WTC11 (cell line): ENCODE measurements around the gene DNM1. TPM values are rescaled to one million over a fixed set of nuclear protein-coding genes. Genes with fewer than 3 reads are reported as not detected.
A peak's percentile ranks its signal among the peaks of the same experiment; 100 is the strongest.
"Not testable (repeated sequence)": the region's sequence is repeated elsewhere in the genome, so short reads cannot be mapped to it uniquely, and the experiment has no call there.

ENCODE experiments used
- ATAC-seq: fragments of 200-7000 bp; cut with Tn5 transposase; 2 replicates; pipeline ENCODE4 v1.10.0; 2021; ENCODE audit warnings: mild to moderate bottlenecking, moderate library complexity
- CTCF ChIA-PET: fragments of 300-600 bp; sonication (Branson Sonifier 250); formaldehyde crosslinking; loops from one replicate; lab custom pipeline; 2021; ENCODE audit warnings: antibody characterized with exemption; lab: Charles Lee
- POLR2A ChIA-PET: fragments of 350-600 bp; sonication (Branson Sonifier 250); formaldehyde crosslinking; loops from one replicate; lab custom pipeline; 2021; ENCODE audit warnings: antibody characterized with exemption; lab: Charles Lee
- DNase-seq: peaks from one replicate; pipeline ENCODE4 v3.0.0; 2021; ENCODE audit warnings: low spot score
- H3K27ac Mint-ChIP-seq: 2 replicates; pipeline ENCODE4 v1.8.0; 2021; ENCODE audit warnings: mixed read lengths
- H3K27me3 Mint-ChIP-seq: 2 replicates; pipeline ENCODE4 v1.8.0; 2021; ENCODE audit warnings: low read depth, mild to moderate bottlenecking, moderate library complexity, mixed read lengths
- H3K36me3 Mint-ChIP-seq: 2 replicates; pipeline ENCODE4 v1.8.0; 2021; ENCODE audit warnings: mixed read lengths
- H3K4me1 Mint-ChIP-seq: 2 replicates; pipeline ENCODE4 v1.8.0; 2022; ENCODE audit warnings: mixed read lengths
- H3K4me3 Mint-ChIP-seq: 2 replicates; pipeline ENCODE4 v1.8.0; 2021; ENCODE audit warnings: mild to moderate bottlenecking, moderate library complexity, mixed read lengths
- H3K9me3 Mint-ChIP-seq: 2 replicates; pipeline ENCODE4 v1.8.0; 2021; ENCODE audit warnings: mixed read lengths
- FOXK1 ChIP-seq: sonication (generic); formaldehyde crosslinking; IDR thresholded peaks from 2 replicates; pipeline ENCODE4 v1.8.0; 2022; ENCODE audit warnings: mild to moderate bottlenecking, moderate library complexity, missing genetic modification reagents
- FOXP1 ChIP-seq: sonication (generic); formaldehyde crosslinking; IDR thresholded peaks from 2 replicates; pipeline ENCODE4 v1.8.0; 2022; ENCODE audit warnings: missing genetic modification reagents, mild to moderate bottlenecking, moderate library complexity, borderline replicate concordance
- HMGA2 ChIP-seq: fragments of 250-450 bp; sonication (Bioruptor Pico); IDR thresholded peaks from 2 replicates; pipeline ENCODE4 v1.4.0; 2021; ENCODE audit warnings: mild to moderate bottlenecking, moderate library complexity
- MXD4 ChIP-seq: fragments of 250-450 bp; sonication (Bioruptor Pico); IDR thresholded peaks from 2 replicates; pipeline ENCODE4 v1.8.0; 2021; ENCODE audit warnings: mild to moderate bottlenecking, moderate library complexity, borderline replicate concordance
- MYBL2 ChIP-seq: sonication (generic); formaldehyde crosslinking; IDR thresholded peaks from 2 replicates; pipeline ENCODE4 v1.8.1; 2023; ENCODE audit warnings: mild to moderate bottlenecking, moderate library complexity, missing genetic modification reagents
- NFE2L1 ChIP-seq: sonication (generic); formaldehyde crosslinking; IDR thresholded peaks from 2 replicates; pipeline ENCODE4 v1.8.1; 2023; ENCODE audit warnings: missing genetic modification reagents
- RORB ChIP-seq: fragments of 250-450 bp; sonication (Bioruptor Pico); IDR thresholded peaks from 2 replicates; pipeline ENCODE4 v1.9.0; 2021; ENCODE audit warnings: mild to moderate bottlenecking
- SMAD3 ChIP-seq: sonication (generic); formaldehyde crosslinking; IDR thresholded peaks from 2 replicates; pipeline ENCODE4 v1.8.0; 2022; ENCODE audit warnings: missing genetic modification reagents, mild to moderate bottlenecking, borderline replicate concordance
- TEAD1 ChIP-seq: sonication (generic); formaldehyde crosslinking; IDR thresholded peaks from 2 replicates; pipeline ENCODE4 v1.8.0; 2022; ENCODE audit warnings: mild to moderate bottlenecking, missing genetic modification reagents
- ZBTB21 ChIP-seq: sonication (generic); formaldehyde crosslinking; IDR thresholded peaks from 2 replicates; pipeline ENCODE4 v1.8.1; 2023; ENCODE audit warnings: mild to moderate bottlenecking, missing genetic modification reagents, borderline replicate concordance
- ZNF121 ChIP-seq: sonication (generic); formaldehyde crosslinking; IDR thresholded peaks from 2 replicates; pipeline ENCODE4 v1.8.0; 2023; ENCODE audit warnings: missing genetic modification reagents
- ZNF423 ChIP-seq: fragments of 250-450 bp; sonication (Bioruptor Pico); IDR thresholded peaks from 2 replicates; pipeline ENCODE4 v2.1.2; 2022; ENCODE audit warnings: mild to moderate bottlenecking, moderate library complexity
- total RNA-seq: library from RNA; stranded (reverse); gene quantifications from 3 replicates; pipeline ENCODE4 v1.2.3, GENCODE V29; 2021
- TF ChIP-seq, protein P1 (sequence below): sonication (generic); formaldehyde crosslinking; IDR thresholded peaks from 2 replicates; pipeline ENCODE4 v1.8.1; 2023; ENCODE audit warnings: mild to moderate bottlenecking, missing genetic modification reagents
- TF ChIP-seq, protein P2 (sequence below): sonication (generic); formaldehyde crosslinking; IDR thresholded peaks from 2 replicates; pipeline ENCODE4 v1.8.1; 2023; ENCODE audit warnings: mild to moderate bottlenecking, moderate library complexity, missing genetic modification reagents
- TF ChIP-seq, protein P3 (sequence below): sonication (generic); formaldehyde crosslinking; IDR thresholded peaks from 2 replicates; pipeline ENCODE4 v1.8.0; 2022; ENCODE audit warnings: mild to moderate bottlenecking, missing genetic modification reagents
- TF ChIP-seq, protein P4 (sequence below): fragments of 250-450 bp; sonication (Bioruptor Pico); IDR thresholded peaks from 2 replicates; pipeline ENCODE4 v1.9.0; 2021; ENCODE audit warnings: mild to moderate bottlenecking, borderline replicate concordance
- TF ChIP-seq, protein P5 (sequence below): fragments of 250-450 bp; sonication (Bioruptor Pico); IDR thresholded peaks from 2 replicates; pipeline ENCODE4 v1.9.0; 2021; ENCODE audit warnings: mild to moderate bottlenecking
- TF ChIP-seq, protein P6 (sequence below): sonication (generic); formaldehyde crosslinking; IDR thresholded peaks from 2 replicates; pipeline ENCODE4 v1.8.1; 2023; ENCODE audit warnings: mild to moderate bottlenecking, missing genetic modification reagents, moderate library complexity

The DNM1 gene
- total RNA-seq, 1 experiment from 2014 or later = 79.0 TPM

DNA sequence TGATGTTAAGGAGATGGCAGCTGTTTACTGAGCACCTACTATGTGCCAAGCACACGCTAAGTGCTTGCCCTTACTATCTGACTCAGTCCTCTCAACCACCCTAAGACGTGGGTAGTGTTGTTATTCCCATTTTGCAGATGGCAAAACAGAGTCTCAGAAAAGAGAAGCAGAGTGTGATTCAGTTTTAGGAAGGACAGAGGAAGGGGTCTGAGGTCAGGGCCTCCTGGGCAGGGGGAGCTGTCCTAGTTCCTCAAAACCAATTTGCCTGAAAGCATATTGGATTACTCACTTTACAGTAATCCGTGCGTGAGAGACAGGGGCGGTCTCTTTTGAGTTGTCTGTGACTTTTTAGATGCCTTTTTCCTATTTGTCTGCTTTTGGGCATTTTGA is 23.2 kb downstream of the DNM1 start (continued):
- TF ChIP-seq, protein P1, sequence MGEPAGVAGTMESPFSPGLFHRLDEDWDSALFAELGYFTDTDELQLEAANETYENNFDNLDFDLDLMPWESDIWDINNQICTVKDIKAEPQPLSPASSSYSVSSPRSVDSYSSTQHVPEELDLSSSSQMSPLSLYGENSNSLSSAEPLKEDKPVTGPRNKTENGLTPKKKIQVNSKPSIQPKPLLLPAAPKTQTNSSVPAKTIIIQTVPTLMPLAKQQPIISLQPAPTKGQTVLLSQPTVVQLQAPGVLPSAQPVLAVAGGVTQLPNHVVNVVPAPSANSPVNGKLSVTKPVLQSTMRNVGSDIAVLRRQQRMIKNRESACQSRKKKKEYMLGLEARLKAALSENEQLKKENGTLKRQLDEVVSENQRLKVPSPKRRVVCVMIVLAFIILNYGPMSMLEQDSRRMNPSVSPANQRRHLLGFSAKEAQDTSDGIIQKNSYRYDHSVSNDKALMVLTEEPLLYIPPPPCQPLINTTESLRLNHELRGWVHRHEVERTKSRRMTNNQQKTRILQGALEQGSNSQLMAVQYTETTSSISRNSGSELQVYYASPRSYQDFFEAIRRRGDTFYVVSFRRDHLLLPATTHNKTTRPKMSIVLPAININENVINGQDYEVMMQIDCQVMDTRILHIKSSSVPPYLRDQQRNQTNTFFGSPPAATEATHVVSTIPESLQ = no peak
- TF ChIP-seq ZNF423 (CRISPR knock-in tag) = no peak

DNA sequence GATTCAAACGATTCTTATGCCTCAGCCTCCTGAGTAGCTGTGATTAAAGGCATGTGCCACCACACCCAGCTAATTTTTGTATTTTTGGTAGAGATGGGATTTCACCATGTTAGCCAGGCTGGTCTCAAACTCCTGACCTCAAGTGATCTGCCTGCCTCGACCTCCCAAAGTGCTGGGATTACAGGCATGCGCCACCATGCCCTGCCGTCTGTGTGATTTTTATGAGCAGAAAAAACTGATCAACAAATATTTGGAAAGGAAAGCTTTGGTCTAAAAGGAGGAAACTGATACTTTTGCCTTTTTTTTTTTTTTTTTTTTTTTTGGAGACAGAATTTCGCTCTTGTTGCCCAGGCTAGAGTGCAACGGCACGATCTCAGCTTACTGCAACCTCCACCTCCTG is 27.7 kb downstream of the DNM1 start:
- DNase-seq, ATAC-seq, H3K36me3 Mint-ChIP-seq, H3K9me3 Mint-ChIP-seq, H3K27ac Mint-ChIP-seq, H3K4me1 Mint-ChIP-seq, H3K27me3 Mint-ChIP-seq, H3K4me3 Mint-ChIP-seq, POLR2A ChIA-PET: not testable (repeated sequence)
- CTCF ChIA-PET = interaction anchor here (0.6 to 1.7 kb wide), 2 partner anchors 12 to 47 kb away, joined by 4 to 5 read pairs; no protein-coding TSS in a partner anchor

DNA sequence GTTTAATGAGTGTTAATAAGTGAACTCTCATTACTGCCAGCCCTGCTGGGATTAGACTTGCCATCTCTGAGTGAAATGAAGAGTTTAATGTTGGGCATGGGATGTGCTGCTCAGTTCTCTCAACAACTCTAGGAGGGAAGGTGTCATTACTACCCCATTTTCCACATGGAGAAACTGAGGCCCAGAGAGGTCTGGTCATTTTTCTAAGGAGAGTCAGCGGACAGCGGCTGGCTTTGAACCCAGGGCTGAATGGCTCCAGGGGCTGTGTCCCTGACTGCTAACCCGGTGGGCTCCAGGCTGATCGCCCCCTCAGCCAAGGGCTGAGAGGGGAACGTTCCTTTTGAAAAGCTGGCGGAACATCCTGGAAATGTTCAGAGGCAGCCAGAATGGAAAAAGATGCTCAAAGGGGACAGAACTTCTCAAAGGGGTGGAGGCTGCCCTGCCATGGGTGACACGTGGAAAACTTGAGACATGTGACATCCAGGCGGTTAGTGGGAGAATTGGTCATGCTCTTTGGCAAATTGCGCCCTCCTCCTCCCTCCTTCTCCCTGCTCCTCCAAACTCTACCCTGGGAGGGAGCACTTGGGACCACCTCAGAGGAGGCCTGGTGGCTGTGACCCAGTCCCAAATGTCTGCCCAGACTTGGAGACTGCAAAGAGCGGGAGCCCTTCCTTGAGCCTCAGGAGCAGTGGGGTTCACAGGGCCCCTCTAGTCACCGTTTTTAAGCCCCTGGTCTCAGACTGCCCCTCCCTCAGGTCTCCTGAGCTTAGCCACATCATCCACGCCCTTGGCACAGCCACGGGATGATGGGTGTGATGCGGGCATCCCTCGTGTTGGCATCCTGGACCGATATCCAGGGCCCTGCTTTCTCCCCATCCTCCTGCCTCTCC is 28.7 kb downstream of the DNM1 start:
- POLR2A ChIA-PET = no interaction called here
- ATAC-seq (peak; percentile 30), DNase-seq (no peak)
- H3K4me3 Mint-ChIP-seq = no peak overlapping the region
- H3K27ac Mint-ChIP-seq = no peak overlapping the region
- H3K4me1 Mint-ChIP-seq = 0 out of 2 replicates have a peak, but pooled peaks cover 4% of the 10 kb centered on the region
- H3K9me3 Mint-ChIP-seq = no peaks in the 10 kb centered on the region
- peaks cover 6% of the 10 kb centered on the region; the same call in 1 of the 2 replicates for H3K36me3 Mint-ChIP-seq
- peaks cover 4% of the 10 kb centered on the region for H3K27me3 Mint-ChIP-seq
- CTCF ChIA-PET = interaction anchor here (2.0 kb wide), 1 partner anchor 23 kb away, joined by 6 read pairs; no protein-coding TSS in a partner anchor
- TF ChIP-seq, protein P2, sequence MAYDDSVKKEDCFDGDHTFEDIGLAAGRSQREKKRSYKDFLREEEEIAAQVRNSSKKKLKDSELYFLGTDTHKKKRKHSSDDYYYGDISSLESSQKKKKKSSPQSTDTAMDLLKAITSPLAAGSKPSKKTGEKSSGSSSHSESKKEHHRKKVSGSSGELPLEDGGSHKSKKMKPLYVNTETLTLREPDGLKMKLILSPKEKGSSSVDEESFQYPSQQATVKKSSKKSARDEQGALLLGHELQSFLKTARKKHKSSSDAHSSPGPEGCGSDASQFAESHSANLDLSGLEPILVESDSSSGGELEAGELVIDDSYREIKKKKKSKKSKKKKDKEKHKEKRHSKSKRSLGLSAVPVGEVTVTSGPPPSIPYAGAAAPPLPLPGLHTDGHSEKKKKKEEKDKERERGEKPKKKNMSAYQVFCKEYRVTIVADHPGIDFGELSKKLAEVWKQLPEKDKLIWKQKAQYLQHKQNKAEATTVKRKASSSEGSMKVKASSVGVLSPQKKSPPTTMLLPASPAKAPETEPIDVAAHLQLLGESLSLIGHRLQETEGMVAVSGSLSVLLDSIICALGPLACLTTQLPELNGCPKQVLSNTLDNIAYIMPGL (CRISPR knock-in tag) = no peak
- TF ChIP-seq FOXK1 (no peak), ZBTB21 (CRISPR knock-in tag) (no peak), HMGA2 (CRISPR knock-in tag) (no peak), MYBL2 (CRISPR knock-in tag) (no peak), NFE2L1 (CRISPR knock-in tag) (no peak), SMAD3 (CRISPR knock-in tag) (no peak), MXD4 (CRISPR knock-in tag) (no peak), TEAD1 (no peak), FOXP1 (CRISPR knock-in tag) (no peak), RORB (CRISPR knock-in tag) (no peak), ZNF121 (CRISPR knock-in tag) (no peak)
- TF ChIP-seq, protein P3, sequence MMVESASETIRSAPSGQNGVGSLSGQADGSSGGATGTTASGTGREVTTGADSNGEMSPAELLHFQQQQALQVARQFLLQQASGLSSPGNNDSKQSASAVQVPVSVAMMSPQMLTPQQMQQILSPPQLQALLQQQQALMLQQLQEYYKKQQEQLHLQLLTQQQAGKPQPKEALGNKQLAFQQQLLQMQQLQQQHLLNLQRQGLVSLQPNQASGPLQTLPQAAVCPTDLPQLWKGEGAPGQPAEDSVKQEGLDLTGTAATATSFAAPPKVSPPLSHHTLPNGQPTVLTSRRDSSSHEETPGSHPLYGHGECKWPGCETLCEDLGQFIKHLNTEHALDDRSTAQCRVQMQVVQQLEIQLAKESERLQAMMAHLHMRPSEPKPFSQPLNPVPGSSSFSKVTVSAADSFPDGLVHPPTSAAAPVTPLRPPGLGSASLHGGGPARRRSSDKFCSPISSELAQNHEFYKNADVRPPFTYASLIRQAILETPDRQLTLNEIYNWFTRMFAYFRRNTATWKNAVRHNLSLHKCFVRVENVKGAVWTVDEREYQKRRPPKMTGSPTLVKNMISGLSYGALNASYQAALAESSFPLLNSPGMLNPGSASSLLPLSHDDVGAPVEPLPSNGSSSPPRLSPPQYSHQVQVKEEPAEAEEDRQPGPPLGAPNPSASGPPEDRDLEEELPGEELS (CRISPR knock-in tag) = no peak
- TF ChIP-seq, protein P4, sequence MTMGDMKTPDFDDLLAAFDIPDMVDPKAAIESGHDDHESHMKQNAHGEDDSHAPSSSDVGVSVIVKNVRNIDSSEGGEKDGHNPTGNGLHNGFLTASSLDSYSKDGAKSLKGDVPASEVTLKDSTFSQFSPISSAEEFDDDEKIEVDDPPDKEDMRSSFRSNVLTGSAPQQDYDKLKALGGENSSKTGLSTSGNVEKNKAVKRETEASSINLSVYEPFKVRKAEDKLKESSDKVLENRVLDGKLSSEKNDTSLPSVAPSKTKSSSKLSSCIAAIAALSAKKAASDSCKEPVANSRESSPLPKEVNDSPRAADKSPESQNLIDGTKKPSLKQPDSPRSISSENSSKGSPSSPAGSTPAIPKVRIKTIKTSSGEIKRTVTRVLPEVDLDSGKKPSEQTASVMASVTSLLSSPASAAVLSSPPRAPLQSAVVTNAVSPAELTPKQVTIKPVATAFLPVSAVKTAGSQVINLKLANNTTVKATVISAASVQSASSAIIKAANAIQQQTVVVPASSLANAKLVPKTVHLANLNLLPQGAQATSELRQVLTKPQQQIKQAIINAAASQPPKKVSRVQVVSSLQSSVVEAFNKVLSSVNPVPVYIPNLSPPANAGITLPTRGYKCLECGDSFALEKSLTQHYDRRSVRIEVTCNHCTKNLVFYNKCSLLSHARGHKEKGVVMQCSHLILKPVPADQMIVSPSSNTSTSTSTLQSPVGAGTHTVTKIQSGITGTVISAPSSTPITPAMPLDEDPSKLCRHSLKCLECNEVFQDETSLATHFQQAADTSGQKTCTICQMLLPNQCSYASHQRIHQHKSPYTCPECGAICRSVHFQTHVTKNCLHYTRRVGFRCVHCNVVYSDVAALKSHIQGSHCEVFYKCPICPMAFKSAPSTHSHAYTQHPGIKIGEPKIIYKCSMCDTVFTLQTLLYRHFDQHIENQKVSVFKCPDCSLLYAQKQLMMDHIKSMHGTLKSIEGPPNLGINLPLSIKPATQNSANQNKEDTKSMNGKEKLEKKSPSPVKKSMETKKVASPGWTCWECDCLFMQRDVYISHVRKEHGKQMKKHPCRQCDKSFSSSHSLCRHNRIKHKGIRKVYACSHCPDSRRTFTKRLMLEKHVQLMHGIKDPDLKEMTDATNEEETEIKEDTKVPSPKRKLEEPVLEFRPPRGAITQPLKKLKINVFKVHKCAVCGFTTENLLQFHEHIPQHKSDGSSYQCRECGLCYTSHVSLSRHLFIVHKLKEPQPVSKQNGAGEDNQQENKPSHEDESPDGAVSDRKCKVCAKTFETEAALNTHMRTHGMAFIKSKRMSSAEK = no peak
- TF ChIP-seq, protein P5, sequence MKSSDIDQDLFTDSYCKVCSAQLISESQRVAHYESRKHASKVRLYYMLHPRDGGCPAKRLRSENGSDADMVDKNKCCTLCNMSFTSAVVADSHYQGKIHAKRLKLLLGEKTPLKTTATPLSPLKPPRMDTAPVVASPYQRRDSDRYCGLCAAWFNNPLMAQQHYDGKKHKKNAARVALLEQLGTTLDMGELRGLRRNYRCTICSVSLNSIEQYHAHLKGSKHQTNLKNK (CRISPR knock-in tag) = no peak
- TF ChIP-seq, protein P6, sequence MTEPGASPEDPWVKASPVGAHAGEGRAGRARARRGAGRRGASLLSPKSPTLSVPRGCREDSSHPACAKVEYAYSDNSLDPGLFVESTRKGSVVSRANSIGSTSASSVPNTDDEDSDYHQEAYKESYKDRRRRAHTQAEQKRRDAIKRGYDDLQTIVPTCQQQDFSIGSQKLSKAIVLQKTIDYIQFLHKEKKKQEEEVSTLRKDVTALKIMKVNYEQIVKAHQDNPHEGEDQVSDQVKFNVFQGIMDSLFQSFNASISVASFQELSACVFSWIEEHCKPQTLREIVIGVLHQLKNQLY (CRISPR knock-in tag) = no peak
- TF ChIP-seq, protein P1 = no peak
